ENCODE results near the gene CPSF3. TPM values are rescaled to one million over a fixed set of nuclear protein-coding genes. Genes with fewer than 3 reads are reported as not detected.

Gene CPSF3
- total and polyA plus RNA-seq, 2 of the 13 experiments (the other 11 are each of a cell fraction or from before 2014, with no cell fraction given), result 19.8 to 93.0 TPM

DNA sequence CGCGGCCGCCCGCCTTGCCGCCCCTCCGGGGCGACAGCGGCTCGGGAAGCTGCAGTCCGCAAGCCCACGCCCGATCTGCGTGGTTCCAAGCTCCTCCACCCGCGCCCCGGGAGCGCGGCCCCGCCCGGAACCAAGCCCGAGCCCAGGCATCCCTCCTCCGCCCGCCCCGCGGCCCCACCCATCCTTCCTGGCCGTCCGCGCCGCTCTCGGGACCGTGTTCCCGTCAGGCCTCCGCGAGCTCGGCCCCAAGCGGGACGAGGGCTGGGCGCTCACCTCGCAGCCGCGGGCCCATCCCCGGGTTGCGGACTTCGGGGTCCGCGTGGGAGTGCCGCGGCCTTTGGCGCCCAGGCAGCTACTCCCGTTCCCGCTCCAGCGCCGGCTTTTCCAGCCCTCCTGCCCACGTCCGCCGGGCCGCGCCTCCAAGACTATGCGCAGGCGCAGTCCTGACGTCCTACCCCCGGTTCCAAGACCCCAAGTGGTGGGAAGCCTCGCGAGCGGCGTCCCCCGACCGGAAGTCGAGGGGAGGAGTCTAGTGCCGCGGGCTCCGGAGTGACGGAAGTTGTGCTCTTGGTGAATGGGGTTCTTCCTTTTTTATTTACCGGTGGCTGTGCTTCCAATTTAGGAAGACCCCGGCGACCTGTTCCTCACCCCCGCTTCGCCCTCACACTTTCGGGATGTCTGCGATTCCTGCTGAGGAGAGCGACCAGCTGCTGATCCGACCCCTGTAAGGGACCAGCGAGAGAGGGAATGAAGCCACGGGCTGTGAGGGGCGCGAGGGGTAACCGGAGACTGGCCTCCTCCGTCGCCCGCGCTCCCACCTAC lies at the start of gene CPSF3, which contains the start of gene ITGB1BP1 (continued):
- TF ChIP-seq ZFP41 (CRISPR knock-in tag; IDR thresholded peaks at IDR 0.05; ENCODE audit: borderline replicate concordance), result 0 out of 2 replicates have a peak, but pooled peaks have one; percentile 27
- no peak; the same call in 1 of the 2 replicates for TF ChIP-seq ATF5 (CRISPR knock-in tag; IDR thresholded peaks at IDR 0.05; ENCODE audit: low read depth)
- peak; percentile 73; the same call in 1 of the 2 replicates for TF ChIP-seq ZNF546 (CRISPR knock-in tag; conservative IDR thresholded peaks at IDR 0.05)
- TF ChIP-seq, protein P1, sequence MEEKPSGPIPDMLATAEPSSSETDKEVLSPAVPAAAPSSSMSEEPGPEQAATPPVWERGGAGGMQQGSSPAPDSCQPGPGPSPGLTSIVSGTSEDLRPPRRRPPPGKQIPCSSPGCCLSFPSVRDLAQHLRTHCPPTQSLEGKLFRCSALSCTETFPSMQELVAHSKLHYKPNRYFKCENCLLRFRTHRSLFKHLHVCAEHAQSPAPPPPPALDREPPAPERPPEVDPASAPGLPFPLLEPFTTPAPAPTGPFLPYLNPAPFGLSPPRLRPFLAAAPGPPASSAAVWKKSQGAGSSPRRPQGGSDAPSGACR (CRISPR knock-in tag; IDR thresholded peaks at IDR 0.05), result peak; percentile 75; the same call in 1 of the 2 replicates
- no peak for TF ChIP-seq MEIS1 (CRISPR knock-in tag; IDR thresholded peaks at IDR 0.05; ENCODE audit: borderline replicate concordance)
- TF ChIP-seq SRF (IDR thresholded peaks at IDR 0.05; ENCODE audit: low read depth, low read length), result no peak
- TF ChIP-seq MIER3 (CRISPR knock-in tag; IDR thresholded peaks at IDR 0.05; ENCODE audit: borderline replicate concordance), result peak; percentile 70; the same call in 1 of the 2 replicates
- no peak for TF ChIP-seq ZBTB46 (CRISPR knock-in tag; IDR thresholded peaks at IDR 0.05; ENCODE audit: borderline replicate concordance)
- TF ChIP-seq KDM2A (CRISPR knock-in tag; IDR thresholded peaks at IDR 0.05; ENCODE audit: borderline replicate concordance, low read depth), result peak; percentile 86
- no peak for TF ChIP-seq TBL1XR1 (IDR thresholded peaks at IDR 0.05; ENCODE audit: borderline replicate concordance, low read length, partially characterized antibody)
- peak; percentile 40; the same call in 1 of the 2 replicates for TF ChIP-seq ZNF558 (CRISPR knock-in tag; IDR thresholded peaks at IDR 0.05; ENCODE audit: borderline replicate concordance)
- peak; percentile 17; the same call in 1 of the 2 replicates for TF ChIP-seq ZNF605 (CRISPR knock-in tag; IDR thresholded peaks at IDR 0.05)
- peak; percentile 99 for TF ChIP-seq KLF12 (CRISPR knock-in tag; IDR thresholded peaks at IDR 0.05; ENCODE audit: borderline replicate concordance)
- peak; percentile 91 for TF ChIP-seq ZC3H13 (CRISPR knock-in tag; IDR thresholded peaks at IDR 0.05)
- TF ChIP-seq ZNF567 (CRISPR knock-in tag; IDR thresholded peaks at IDR 0.05; ENCODE audit: borderline replicate concordance), result peak; percentile 68
- no peak for TF ChIP-seq SMARCC2 (IDR thresholded peaks at IDR 0.05)
- TF ChIP-seq CTCF (CRISPR knock-in tag; IDR thresholded peaks at IDR 0.05), result peak; percentile 45; the same call in 1 of the 2 replicates
- TF ChIP-seq ARID3A (IDR thresholded peaks at IDR 0.05; ENCODE audit: low read depth, low read length), result no peak; the same call in 1 of the 2 replicates
- TF ChIP-seq SMAD9 (CRISPR knock-in tag; IDR thresholded peaks at IDR 0.05), result no peak; the same call in 1 of the 2 replicates
- peak; percentile 93; the same call in 1 of the 2 replicates for TF ChIP-seq ZNF816 (CRISPR knock-in tag; IDR thresholded peaks at IDR 0.05; ENCODE audit: borderline replicate concordance)
- 0 out of 2 replicates have a peak, but pooled peaks have one; percentile 25 for TF ChIP-seq FOXM1 (CRISPR knock-in tag; IDR thresholded peaks at IDR 0.05)
- peak; percentile 52; the same call in 1 of the 2 replicates for TF ChIP-seq FLYWCH1 (CRISPR knock-in tag; IDR thresholded peaks at IDR 0.05)
